Measurements from ENCODE around the gene TEX51.

Gene TEX51

GRCh38 chr2:126879348-126880298, 19.1 kb upstream of the TEX51 start:
- DNase-seq: no peak

- no peak for DNase-seq
Measured at GRCh38 chr2:126880324-126880723, 18.4 kb upstream of the TEX51 start.

- DNase-seq: no peak
Measured at GRCh38 chr2:126880817-126881216, 17.9 kb upstream of the TEX51 start.

- no peak for DNase-seq
Measured at GRCh38 chr2:126881591-126881990, 17.1 kb upstream of the TEX51 start.

- DNase-seq: no peak
Measured at GRCh38 chr2:126882181-126882580, 16.5 kb upstream of the TEX51 start.

- no peak for DNase-seq
Measured at GRCh38 chr2:126882736-126883665, 15.7 kb upstream of the TEX51 start.

GRCh38 chr2:126883666-126884040, 15.0 kb upstream of the TEX51 start:
- DNase-seq: no peak

- no peak for DNase-seq
Measured at GRCh38 chr2:126884861-126885750, 13.6 kb upstream of the TEX51 start.

- DNase-seq: no peak
Measured at GRCh38 chr2:126885751-126886210, 12.9 kb upstream of the TEX51 start.

- DNase-seq: no peak
Measured at GRCh38 chr2:126886211-126886915, 12.3 kb upstream of the TEX51 start.

GRCh38 chr2:126886916-126887280, 11.8 kb upstream of the TEX51 start:
- no peak for DNase-seq

GRCh38 chr2:126887506-126887905, 11.2 kb upstream of the TEX51 start:
- no peak for DNase-seq

GRCh38 chr2:126888046-126888445, 10.6 kb upstream of the TEX51 start:
- no peak for DNase-seq

- DNase-seq: no peak
Measured at GRCh38 chr2:126889071-126889470, 9.6 kb upstream of the TEX51 start.

- DNase-seq: no peak
Measured at GRCh38 chr2:126889496-126890135, 9.1 kb upstream of the TEX51 start.

GRCh38 chr2:126890136-126890510, 8.6 kb upstream of the TEX51 start:
- no peak for DNase-seq

- no peak for DNase-seq
Measured at GRCh38 chr2:126890551-126891450, 7.9 kb upstream of the TEX51 start.

GRCh38 chr2:126891681-126892500, 6.8 kb upstream of the TEX51 start:
- DNase-seq: peak; percentile 45

- DNase-seq: no peak
Measured at GRCh38 chr2:126893153-126893552, 5.5 kb upstream of the TEX51 start.

Data from COR-L47 (cell line).